Measurements from ENCODE around the gene STOM. TPM values are rescaled to one million over a fixed set of nuclear protein-coding genes. Genes with fewer than 3 reads are reported as not detected.

Gene STOM
- total and polyA plus RNA-seq, 10 of the 15 experiments (the other 5 are each of a cell fraction or from before 2014, with no cell fraction given) = 6.7 to 47.4 (median 39.8) TPM

DNA sequence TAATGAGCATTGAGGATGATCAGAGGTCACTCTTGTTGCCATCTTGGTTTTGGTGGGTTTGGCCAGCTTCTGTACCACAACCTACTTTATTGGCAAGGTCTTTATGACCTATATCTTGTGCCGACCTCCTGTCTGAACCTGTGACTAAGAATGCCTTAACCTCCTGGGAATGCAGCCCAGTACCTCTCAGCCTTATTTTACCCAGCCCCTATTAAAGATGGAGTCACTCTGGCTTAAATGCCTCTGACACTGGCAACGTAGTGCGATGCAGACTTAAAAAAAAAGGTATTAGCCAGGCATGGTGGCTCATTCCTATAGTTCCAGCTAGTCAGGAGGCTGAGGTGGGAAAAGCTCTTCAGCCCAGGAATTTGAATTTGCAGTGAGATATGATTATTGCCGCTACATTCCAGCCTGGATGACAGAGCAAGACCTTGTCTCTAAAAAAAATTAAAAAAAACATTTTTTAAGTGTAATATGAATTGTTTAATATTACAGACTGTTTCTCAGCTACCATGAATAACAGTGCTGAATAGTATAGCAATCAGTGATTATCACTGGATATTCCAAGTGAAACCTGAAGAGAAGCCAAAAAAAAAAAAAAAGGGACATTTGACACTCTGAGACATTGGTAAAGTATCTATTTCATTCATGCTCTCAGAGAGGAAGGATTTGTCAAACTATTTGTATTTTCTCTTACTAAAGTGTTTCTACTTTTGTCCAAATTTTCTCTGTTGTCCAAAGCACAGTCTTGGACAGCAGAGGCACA lies 18.3 kb upstream of the STOM start (continued):
- TF ChIP-seq PAX8 (IDR thresholded peaks at IDR 0.05) = no peak

DNA sequence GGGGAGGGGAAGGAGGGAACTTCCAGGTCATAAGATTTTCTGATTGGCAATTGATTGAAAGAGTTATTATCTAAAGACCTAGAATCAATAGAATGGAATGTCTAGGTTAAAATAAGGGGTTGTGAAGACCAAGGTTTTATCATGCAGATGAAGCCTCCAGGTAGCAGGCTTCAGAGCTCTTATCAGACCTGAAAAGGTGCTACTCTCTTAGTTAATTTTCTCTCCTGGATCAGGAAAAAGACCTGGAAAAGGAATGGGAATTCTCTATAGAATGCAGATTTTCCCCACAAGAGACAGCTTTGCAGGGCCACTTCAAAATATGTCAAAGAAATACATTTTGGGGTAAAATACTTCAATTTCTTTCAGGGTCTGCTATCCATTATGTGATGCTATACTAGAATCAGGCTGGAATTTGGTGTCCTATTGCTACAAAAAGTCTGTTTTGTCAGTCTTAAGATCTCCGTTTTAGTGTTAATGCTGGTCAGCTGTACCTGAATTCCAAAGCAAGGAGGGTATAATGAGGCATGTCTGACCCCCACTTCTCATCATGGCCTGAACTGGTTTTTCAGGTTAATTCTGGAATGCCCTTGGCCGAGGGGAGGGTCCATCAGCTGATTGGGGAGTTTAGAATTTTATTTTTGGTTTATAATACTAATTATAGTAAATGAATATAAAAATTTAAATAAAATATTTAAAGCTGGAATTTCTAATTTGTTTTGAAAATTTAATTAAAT lies 16.6 kb upstream of the STOM start:
- BruUV-seq (replicated peaks) = no TSS peak
- Histone ChIP-seq H3K9me3 (replicated peaks; ENCODE audit: control insufficient read depth, insufficient read depth, low read length) (no peaks in the 10 kb centered on the region), H3K79me2 (ENCODE audit: control insufficient read depth, insufficient read depth, low read length) (no peaks in the 10 kb centered on the region), H3K27me3 (replicated peaks in 1 of 2; ENCODE audit: control insufficient read depth in 2 of 2, insufficient read depth in 2 of 2, low read length in 1 of 2) (no peaks in the 10 kb centered on the region), H3K4me2 (ENCODE audit: control insufficient read depth, insufficient read depth) (no peak overlapping the region), H3K4me1 (ENCODE audit: control insufficient read depth, insufficient read depth, low read length) (no peaks in the 10 kb centered on the region), H3K9ac (ENCODE audit: control insufficient read depth, insufficient read depth, low read length) (no peak overlapping the region), H2AFZ (ENCODE audit: control insufficient read depth, low read depth, low read length) (no peak overlapping the region), H3K4me3 (no peak overlapping the region), H3K36me3 (ENCODE audit: control insufficient read depth in 2 of 2, insufficient read depth in 2 of 2, low read length in 1 of 2) (no peaks in the 10 kb centered on the region), H3K27ac (ENCODE audit: control insufficient read depth, insufficient read depth) (no peak overlapping the region), H4K20me1 (ENCODE audit: control insufficient read depth, insufficient read depth) (no peaks in the 10 kb centered on the region)
- WGBS (ENCODE audit: insufficient coverage, insufficient replicate concordance, low lambda C conversion rate, missing lambda C conversion rate) = 33% methylated on average over 2 of the region's 2 CpGs
- ChIA-PET SMC1A (ENCODE audit: uncharacterized antibody, unreplicated experiment) (interaction anchor here (0.5 to 3.4 kb wide), 6 partner anchors 9 to 264 kb away, joined by 3 to 19 read pairs (median 6); no protein-coding TSS in a partner anchor), CTCF (interaction anchor here (0.7 to 7.6 kb wide), 5 partner anchors 10 to 67 kb away, joined by 4 to 61 read pairs (median 10); no protein-coding TSS in a partner anchor), POLR2A (no interaction called here), RAD21 (ENCODE audit: unreplicated experiment) (interaction anchor here (1.6 kb wide), 1 partner anchor 11 kb away, joined by 4 read pairs; no protein-coding TSS in a partner anchor)
- DNase-seq (ENCODE audit: low read depth, low spot score) (no peak), FAIRE-seq (no peak), ATAC-seq (no peak)
- in situ Hi-C loops (cut with MboI) (no loop called here), intact Hi-C loops (cut with micrococcal nuclease; ENCODE audit: unreplicated experiment) (no loop called here)
- no peak for TF ChIP-seq RELA (IDR thresholded peaks at IDR 0.05; ENCODE audit: borderline replicate concordance, partially characterized antibody)
- no peak for TF ChIP-seq NRF1 (conservative IDR thresholded peaks at IDR 0.05; ENCODE audit: low read depth, low read length)
- no peak for TF ChIP-seq GABPA (IDR thresholded peaks at IDR 0.05; ENCODE audit: low read depth)
- TF ChIP-seq NBN (IDR thresholded peaks at IDR 0.05) = no peak
- TF ChIP-seq, protein P1, sequence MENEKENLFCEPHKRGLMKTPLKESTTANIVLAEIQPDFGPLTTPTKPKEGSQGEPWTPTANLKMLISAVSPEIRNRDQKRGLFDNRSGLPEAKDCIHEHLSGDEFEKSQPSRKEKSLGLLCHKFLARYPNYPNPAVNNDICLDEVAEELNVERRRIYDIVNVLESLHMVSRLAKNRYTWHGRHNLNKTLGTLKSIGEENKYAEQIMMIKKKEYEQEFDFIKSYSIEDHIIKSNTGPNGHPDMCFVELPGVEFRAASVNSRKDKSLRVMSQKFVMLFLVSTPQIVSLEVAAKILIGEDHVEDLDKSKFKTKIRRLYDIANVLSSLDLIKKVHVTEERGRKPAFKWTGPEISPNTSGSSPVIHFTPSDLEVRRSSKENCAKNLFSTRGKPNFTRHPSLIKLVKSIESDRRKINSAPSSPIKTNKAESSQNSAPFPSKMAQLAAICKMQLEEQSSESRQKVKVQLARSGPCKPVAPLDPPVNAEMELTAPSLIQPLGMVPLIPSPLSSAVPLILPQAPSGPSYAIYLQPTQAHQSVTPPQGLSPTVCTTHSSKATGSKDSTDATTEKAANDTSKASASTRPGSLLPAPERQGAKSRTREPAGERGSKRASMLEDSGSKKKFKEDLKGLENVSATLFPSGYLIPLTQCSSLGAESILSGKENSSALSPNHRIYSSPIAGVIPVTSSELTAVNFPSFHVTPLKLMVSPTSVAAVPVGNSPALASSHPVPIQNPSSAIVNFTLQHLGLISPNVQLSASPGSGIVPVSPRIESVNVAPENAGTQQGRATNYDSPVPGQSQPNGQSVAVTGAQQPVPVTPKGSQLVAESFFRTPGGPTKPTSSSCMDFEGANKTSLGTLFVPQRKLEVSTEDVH (IDR thresholded peaks at IDR 0.05; ENCODE audit: low read depth, partially characterized antibody) = no peak
- TF ChIP-seq ZSCAN29 (IDR thresholded peaks at IDR 0.05) = no peak
- no peak for TF ChIP-seq MAX (IDR thresholded peaks at IDR 0.05; ENCODE audit: low read depth, low read length)
- no peak for TF ChIP-seq NR2C1 (IDR thresholded peaks at IDR 0.05)
- TF ChIP-seq SP1 (IDR thresholded peaks at IDR 0.05; ENCODE audit: low read depth, low read length) = no peak
- TF ChIP-seq STAT3 (IDR thresholded peaks at IDR 0.05; ENCODE audit: low read depth, low read length) = no peak
- TF ChIP-seq STAT1 (conservative IDR thresholded peaks at IDR 0.05) = no peak
- no peak for TF ChIP-seq CREB1 (IDR thresholded peaks at IDR 0.05; ENCODE audit: low read depth)
- no peak for TF ChIP-seq TARDBP (IDR thresholded peaks at IDR 0.05; ENCODE audit: borderline replicate concordance)
- TF ChIP-seq SMAD5 (IDR thresholded peaks at IDR 0.05; ENCODE audit: low read depth) = no peak

All from GM12878 (cell line).